K562 (cell line): ENCODE measurements around the gene CYB5D1. TPM values are rescaled to one million over a fixed set of nuclear protein-coding genes. Genes with fewer than 3 reads are reported as not detected.
A peak's percentile ranks its signal among the peaks of the same experiment; 100 is the strongest.

Experiments used
- HNRNPUL1 ChIP-seq: fragments of 200-400 bp; formaldehyde crosslinking; IDR thresholded peaks from 2 replicates; pipeline ENCODE4 v1.6.1; 2017; ENCODE audit warnings: low read length
- ILK ChIP-seq: fragments of 450-650 bp; IDR thresholded peaks from 2 replicates; pipeline ENCODE4 v1.6.1; 2016; ENCODE audit warnings: missing genetic modification characterization, low read depth, mild to moderate bottlenecking, missing compliant biosample characterization, moderate library complexity, borderline replicate concordance
- POLR2H ChIP-seq: IDR thresholded peaks from 2 replicates; pipeline ENCODE4 v1.6.1; 2016; ENCODE audit warnings: missing genetic modification characterization, low read depth, mild to moderate bottlenecking, control low read depth, missing compliant biosample characterization, moderate library complexity
- SMARCA4 ChIP-seq: fragments of 450-650 bp; IDR thresholded peaks from 2 replicates; pipeline ENCODE4 v1.6.1; 2016
- ZNF253 ChIP-seq: fragments of 250-450 bp; sonication (Bioruptor Pico); conservative IDR thresholded peaks from 2 replicates; pipeline ENCODE4 v1.6.1; 2021; ENCODE audit warnings: mild to moderate bottlenecking
- ZNF274 ChIP-seq: IDR thresholded peaks from 2 replicates; pipeline ENCODE4 v1.6.1; 2011; ENCODE audit warnings: low read depth, mild to moderate bottlenecking, low read length, moderate library complexity, borderline replicate concordance
- ZNF584 ChIP-seq: fragments of 200-800 bp; sonication (Bioruptor generic); IDR thresholded peaks from 2 replicates; pipeline ENCODE4 v1.6.1; 2016; ENCODE audit warnings: low read depth, mild to moderate bottlenecking, missing genetic modification characterization, missing compliant biosample characterization
- polyA plus RNA-seq, 8 experiments: library from polyadenylated mRNA; depleted of rRNA in 4 of 8; stranded (reverse) in 5 of 8; unstranded in 3 of 8; fragments of >200 nt; fragmentation: Nextera tagmentation in 2 of 8; fragmentation: Illumina TruSeq in 1 of 8; extraction: Ambion mirVana in 2 of 8; extraction: Trizol in 1 of 8; gene quantifications; 2 replicates each; pipeline versions ENCODE4 v1.2.1 to v1.2.3, GENCODE V29; 2011 to 2014; ENCODE audit warnings: inconsistent platforms in 1 of 8, missing spikeins in 1 of 8
- total RNA-seq, 7 experiments: library from RNA; depleted of rRNA in 6 of 7; stranded (reverse); fragments of >200 nt in 6 of 7; fragmentation: Illumina TruSeq in 2 of 7; extraction: Trizol in 2 of 7; gene quantifications; 2 replicates each; pipeline versions ENCODE4 v1.2.1 to v1.2.3, GENCODE V29; 2011 to 2021; ENCODE audit warnings: low replicate concordance in 1 of 7
- TF ChIP-seq, protein P1 (sequence below): fragments of 250-450 bp; sonication (Bioruptor Pico); IDR thresholded peaks from 2 replicates; pipeline ENCODE4 v1.5.0; 2021; ENCODE audit warnings: mild to moderate bottlenecking, moderate library complexity
- TF ChIP-seq, protein P2 (sequence below): fragments of 250-450 bp; sonication (Bioruptor Pico); IDR thresholded peaks from 2 replicates; pipeline ENCODE4 v1.5.1; 2021; ENCODE audit warnings: mild to moderate bottlenecking
- TF ChIP-seq, protein P3 (sequence below): fragments of 450-650 bp; IDR thresholded peaks from 2 replicates; pipeline ENCODE4 v1.7.0; 2016; ENCODE audit warnings: borderline replicate concordance
- TF ChIP-seq, protein P4 (sequence below), 2 experiments: fragments of 450-650 bp in 1 of 2; IDR thresholded peaks; 2 replicates each; pipeline ENCODE4 v1.6.1; 2011 to 2017; ENCODE audit warnings: low read depth in 2 of 2, antibody characterized with exemption in 1 of 2, borderline replicate concordance in 1 of 2, low read length in 1 of 2, mild to moderate bottlenecking in 1 of 2, mixed read lengths in 1 of 2; ENCODE audit not compliant: control insufficient read depth in 1 of 2
- TF ChIP-seq, protein P5 (sequence below), 2 experiments: IDR thresholded peaks; 2 replicates each; pipeline ENCODE4 v1.6.1; 2012; ENCODE audit warnings: improper control_type of control experiment in 2 of 2, low read depth in 2 of 2, low read length in 2 of 2, borderline replicate concordance in 1 of 2

Gene CYB5D1
- total and polyA plus RNA-seq, 9 of the 15 experiments (the other 6 are each of a cell fraction or from before 2014, with no cell fraction given): 2.4 to 7.9 (median 5.7) TPM

DNA sequence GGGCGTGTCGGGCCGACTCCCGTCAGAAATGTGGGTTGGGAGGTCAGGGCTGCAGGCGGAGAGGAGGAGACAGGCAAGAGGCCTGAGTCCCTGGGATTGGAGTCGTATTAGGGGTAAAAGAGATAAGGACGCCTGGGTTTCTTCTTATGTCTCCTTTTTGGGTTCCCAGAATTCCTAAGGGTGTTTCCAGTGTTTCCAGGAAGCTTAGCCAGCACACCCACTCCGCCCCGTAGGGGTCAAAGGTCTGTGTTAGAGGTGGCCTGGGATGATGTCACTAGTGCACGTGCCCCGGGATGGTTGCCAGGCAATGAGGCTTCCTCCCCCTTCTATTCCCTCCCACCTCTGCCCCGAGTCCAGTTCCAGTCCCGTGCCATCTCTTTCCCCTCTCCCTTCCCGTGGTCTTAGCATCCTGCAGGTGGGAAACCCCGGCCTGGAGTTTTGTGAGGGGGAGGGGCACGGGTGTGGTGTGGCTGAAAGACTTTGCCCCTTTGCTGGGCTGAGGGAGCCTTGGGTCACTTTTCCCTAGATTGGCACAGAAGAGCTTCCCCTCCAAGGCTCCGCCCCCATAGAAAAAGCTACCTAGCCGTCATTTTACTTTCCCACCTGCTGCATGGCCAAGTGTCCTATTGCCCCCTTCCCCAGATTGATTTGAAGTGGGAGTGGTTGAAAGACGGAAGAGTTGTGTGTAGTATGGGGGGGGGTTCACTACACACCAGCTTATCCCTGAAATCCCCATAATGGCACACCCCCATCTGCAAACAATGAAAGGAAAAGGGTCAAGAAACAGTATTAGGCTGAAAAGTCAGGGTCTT, 21.0 kb upstream of the CYB5D1 start (continued):
- TF ChIP-seq, protein P1, sequence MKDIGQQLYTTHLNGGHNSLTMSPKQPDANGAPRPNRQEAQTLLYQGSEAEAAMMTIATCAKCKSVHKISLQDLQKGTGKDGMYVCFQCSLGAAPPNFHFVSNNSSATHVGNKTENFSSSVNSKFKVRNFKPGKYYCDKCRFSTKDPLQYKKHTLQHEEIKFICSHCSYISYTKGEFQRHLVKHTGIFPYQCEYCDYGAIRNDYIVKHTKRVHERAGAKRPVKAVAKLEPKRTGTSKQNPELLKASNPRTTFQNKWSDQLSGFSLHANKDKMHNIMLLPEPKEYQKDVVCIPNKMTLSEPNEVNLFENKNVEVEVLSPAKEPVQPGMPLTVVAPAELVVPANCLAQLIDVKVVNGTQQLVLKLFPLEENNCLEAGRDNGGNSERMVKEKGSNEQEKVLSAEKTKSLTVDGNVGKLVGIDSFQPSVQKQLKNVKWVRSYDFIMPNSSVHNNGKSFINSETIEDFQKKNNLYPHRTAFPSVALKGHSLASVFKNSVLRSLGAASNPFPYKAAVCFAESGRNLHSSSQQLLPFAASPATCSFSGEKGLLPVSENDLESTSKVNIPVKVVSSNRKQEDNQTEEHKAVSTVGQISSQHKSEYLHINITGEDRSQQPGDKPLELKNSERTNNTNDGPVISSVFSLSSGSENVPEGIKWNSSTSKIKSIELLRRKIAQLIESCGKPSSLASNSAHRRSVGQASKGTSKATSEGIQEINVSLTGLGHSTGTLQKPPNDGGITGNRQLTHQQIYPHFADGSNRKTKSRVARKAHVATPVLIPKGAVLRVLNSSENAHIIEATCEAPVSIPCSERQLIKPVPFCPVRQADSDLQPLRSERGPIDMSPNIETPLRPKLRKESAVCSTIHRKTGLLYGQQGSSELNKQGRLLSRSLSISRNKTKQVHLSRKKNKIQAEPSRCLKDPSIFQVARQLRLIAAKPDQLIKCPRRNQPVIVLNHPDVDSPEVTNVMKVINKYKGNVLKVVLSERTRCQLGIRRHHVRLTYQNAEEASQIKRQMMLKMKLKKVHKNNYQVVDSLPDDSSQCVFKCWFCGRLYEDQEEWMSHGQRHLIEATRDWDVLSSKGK: no peak
- TF ChIP-seq ILK (tag) (no peak), HNRNPUL1 (no peak), ZNF253 (CRISPR knock-in tag) (no peak), SMARCA4 (no peak; the same call in none of the 2 replicates), ZNF584 (no peak), POLR2H (no peak), ZNF274 (no peak)
- TF ChIP-seq, protein P2, sequence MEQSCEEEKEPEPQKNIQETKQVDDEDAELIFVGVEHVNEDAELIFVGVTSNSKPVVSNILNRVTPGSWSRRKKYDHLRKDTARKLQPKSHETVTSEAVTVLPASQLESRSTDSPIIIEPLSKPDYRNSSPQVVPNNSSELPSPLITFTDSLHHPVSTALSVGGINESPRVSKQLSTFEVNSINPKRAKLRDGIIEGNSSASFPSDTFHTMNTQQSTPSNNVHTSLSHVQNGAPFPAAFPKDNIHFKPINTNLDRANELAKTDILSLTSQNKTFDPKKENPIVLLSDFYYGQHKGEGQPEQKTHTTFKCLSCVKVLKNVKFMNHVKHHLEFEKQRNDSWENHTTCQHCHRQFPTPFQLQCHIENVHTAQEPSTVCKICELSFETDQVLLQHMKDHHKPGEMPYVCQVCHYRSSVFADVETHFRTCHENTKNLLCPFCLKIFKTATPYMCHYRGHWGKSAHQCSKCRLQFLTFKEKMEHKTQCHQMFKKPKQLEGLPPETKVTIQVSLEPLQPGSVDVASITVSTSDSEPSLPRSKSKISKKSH: no peak
- TF ChIP-seq, protein P3, sequence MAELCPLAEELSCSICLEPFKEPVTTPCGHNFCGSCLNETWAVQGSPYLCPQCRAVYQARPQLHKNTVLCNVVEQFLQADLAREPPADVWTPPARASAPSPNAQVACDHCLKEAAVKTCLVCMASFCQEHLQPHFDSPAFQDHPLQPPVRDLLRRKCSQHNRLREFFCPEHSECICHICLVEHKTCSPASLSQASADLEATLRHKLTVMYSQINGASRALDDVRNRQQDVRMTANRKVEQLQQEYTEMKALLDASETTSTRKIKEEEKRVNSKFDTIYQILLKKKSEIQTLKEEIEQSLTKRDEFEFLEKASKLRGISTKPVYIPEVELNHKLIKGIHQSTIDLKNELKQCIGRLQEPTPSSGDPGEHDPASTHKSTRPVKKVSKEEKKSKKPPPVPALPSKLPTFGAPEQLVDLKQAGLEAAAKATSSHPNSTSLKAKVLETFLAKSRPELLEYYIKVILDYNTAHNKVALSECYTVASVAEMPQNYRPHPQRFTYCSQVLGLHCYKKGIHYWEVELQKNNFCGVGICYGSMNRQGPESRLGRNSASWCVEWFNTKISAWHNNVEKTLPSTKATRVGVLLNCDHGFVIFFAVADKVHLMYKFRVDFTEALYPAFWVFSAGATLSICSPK: no peak
- TF ChIP-seq, protein P4, sequence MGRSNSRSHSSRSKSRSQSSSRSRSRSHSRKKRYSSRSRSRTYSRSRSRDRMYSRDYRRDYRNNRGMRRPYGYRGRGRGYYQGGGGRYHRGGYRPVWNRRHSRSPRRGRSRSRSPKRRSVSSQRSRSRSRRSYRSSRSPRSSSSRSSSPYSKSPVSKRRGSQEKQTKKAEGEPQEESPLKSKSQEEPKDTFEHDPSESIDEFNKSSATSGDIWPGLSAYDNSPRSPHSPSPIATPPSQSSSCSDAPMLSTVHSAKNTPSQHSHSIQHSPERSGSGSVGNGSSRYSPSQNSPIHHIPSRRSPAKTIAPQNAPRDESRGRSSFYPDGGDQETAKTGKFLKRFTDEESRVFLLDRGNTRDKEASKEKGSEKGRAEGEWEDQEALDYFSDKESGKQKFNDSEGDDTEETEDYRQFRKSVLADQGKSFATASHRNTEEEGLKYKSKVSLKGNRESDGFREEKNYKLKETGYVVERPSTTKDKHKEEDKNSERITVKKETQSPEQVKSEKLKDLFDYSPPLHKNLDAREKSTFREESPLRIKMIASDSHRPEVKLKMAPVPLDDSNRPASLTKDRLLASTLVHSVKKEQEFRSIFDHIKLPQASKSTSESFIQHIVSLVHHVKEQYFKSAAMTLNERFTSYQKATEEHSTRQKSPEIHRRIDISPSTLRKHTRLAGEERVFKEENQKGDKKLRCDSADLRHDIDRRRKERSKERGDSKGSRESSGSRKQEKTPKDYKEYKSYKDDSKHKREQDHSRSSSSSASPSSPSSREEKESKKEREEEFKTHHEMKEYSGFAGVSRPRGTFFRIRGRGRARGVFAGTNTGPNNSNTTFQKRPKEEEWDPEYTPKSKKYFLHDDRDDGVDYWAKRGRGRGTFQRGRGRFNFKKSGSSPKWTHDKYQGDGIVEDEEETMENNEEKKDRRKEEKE (IDR thresholded peaks at IDR 0.05; ENCODE audit: borderline replicate concordance in 1 of 2, control insufficient read depth in 1 of 2, low read depth in 2 of 2, low read length in 1 of 2): peak in 1 of 2 experiments; percentile 77; a peak in 1 of 4 replicates
- TF ChIP-seq, protein P5, sequence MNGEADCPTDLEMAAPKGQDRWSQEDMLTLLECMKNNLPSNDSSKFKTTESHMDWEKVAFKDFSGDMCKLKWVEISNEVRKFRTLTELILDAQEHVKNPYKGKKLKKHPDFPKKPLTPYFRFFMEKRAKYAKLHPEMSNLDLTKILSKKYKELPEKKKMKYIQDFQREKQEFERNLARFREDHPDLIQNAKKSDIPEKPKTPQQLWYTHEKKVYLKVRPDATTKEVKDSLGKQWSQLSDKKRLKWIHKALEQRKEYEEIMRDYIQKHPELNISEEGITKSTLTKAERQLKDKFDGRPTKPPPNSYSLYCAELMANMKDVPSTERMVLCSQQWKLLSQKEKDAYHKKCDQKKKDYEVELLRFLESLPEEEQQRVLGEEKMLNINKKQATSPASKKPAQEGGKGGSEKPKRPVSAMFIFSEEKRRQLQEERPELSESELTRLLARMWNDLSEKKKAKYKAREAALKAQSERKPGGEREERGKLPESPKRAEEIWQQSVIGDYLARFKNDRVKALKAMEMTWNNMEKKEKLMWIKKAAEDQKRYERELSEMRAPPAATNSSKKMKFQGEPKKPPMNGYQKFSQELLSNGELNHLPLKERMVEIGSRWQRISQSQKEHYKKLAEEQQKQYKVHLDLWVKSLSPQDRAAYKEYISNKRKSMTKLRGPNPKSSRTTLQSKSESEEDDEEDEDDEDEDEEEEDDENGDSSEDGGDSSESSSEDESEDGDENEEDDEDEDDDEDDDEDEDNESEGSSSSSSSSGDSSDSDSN (IDR thresholded peaks at IDR 0.05; ENCODE audit: borderline replicate concordance in 1 of 2, low read depth in 2 of 2, low read length in 2 of 2): no peak
